ENCODE data around the gene FTO.

The FTO gene

DNA sequence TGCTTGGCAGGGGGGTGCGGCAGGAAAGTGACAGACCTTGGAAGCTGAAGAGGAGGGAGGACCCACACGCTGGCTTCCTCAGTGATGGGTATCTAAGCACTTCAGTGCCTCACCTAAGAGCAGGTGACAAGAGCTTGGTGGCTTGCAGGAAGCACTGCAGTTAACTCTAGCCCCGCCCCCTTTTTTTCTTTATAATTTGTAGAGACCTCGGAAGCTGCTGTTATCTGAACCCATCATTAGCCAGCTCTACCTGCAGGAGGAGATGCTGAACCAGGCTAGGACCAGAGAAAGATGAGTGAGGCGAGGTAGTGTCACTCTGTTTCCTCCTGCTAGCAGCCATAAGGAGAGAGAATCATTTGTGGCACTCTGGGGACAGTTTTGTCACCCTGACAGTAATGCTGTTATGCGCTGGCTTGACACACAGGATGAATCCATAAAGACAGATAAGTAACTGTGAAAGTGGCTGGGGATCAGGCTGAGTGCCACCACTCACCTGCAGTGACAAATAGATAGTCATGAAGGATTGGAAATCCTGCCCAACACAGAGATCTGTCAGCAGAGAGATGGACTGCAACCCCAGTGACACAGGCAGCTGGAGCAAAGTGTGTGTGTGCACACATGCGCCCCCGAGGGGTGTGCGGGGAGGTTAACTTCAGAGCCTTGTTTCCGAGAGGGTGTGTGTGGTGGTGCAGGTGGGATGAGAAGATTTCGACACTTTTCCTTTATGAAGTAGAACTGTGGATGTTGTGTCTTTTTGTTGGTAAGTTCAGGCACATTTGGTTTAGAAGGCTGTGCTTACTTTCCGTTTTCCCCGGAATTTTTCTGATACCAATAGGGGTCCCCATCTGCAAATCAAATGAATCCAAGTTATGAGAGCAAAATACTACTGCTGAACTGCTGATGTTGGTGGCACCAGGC, 358.7 kb downstream of the FTO start:
- no peak for DNase-seq

DNA sequence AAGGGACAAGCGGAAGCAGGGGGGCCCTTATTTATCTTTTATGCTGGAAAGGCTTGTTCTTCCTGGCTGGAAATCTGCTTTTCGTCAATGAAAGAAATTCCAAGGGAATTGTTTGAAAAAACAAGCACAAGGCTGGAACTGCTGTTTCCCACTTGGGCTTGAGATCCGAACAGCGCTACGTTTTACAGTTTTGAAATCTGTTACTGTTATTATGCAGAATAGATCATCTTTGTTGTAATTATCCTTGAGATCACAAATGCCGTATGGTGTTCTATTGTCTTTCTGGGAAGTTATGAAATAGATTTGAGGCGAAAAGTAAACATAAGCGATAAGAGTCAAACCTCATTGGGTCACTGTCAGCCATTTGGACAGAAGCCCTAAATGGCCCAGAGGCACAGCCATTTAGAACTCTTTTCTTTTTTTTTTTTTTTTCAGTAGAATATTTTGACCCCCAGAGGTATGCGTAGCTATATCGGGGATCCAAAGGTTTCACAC, 359.4 kb downstream of the FTO start:
- no peak for DNase-seq

DNA sequence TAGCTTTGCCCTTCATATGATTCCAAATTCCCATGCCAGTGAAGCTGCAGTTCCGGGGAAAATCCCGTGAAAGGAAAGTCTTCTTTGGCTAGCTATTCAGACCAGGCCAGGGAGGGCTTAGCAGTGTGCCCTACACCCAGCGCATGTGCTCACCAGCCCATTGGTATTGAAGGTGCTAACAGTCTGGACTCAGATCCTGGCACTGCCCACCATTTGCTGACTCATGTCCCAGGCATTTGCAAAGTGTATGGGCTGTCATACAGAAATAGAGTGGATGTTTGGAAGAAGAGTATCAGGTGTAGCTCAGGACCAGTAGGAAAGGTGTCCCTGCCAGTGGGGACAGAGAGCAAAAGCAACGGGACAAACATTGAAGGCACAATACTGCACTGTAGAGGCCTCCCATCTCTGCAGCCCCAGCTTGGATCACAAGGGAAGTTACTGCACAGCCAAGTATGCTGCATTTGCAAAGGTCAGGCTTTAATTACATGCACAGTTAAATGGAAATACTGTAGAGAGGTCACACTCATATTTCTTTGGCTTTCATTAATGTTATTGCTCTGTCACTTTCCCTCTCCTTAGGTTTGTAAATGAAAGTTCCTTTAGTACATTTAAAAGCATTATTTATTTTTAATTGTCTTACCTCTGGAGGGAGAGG, 362.6 kb downstream of the FTO start:
- DNase-seq, result no peak

DNA sequence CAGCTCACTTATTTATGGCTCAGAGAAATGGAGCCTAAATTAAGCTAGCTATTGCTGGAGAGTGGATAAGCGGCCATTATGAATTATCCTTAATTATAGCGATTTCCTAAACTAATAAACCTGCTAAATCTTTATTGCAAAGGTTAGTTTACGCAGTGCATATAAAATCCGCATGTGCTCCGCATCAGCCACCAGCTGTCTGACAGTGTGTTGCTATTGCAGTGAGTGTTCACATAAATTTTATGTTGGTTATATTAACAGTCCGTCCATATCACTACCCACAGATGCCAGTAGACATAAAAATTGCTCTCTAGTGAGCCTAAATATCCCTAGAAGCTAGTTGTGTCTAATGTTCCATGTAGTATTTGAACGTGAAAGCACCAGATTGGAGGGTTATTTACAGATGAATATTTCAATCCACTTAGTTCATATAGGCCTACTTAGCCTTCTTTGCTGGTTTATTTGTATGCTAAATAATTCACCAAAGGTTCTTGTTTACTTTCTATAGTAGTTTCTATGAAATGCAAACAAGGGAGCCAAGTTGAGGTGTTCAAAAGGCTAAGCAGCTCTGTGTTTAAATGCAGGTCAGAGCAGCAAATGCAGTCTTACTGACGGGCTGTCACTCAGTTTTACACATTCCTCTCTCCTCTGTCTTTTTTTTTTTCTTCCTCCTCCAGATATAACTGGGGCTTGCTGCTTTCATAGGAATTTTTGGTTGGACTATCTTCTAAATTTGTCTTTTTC, 363.5 kb downstream of the FTO start:
- DNase-seq, result no peak

DNA sequence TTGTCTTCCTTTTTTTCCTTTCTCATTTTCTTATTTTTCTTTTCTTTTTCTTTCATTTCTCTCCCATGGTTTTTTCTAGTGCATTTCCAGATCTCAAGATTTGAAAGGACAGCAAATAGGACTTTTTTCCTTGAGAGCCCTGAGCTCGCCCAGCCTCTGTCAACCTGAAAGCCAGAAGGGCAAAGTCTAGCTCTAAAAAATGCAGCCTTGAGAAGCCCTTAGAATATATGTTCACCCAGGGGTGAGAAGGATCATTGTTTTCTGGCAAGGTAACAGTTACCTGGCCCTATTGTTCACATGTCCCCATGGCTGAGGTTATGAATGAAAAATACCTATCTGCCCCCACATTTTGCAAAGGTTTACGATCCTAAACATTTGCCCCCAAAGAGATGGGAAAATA, 364.3 kb downstream of the FTO start:
- no peak for DNase-seq

DNA sequence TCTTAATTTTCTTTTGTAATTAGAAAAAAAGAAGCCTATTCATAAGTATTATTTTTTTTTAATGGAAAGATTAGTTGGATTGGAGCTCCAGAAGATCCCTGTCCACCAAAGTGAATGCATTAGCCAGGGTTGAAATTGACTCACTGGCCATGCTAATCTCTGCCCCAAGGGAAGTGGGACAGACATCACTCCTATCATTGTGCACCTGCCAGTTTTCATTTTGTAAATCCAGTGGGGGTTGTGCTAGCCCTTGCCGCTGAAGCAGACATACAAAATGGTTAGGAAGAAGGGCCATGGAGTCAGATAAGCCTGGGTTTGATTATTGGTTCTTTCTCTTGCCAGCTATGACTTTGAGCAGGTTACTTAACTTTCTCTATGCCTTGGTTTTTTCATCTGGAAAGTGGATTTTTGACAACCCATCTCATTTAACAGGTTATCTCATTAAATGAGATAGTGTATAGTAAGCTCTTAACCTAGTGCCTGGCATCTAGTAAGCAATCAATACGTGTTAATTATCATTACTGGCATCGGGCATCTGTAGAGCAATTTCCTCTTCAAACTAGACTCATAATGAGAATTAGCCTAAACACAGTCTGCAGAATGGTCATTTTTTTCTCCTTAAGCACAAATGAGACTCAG, 365.8 kb downstream of the FTO start:
- no peak for DNase-seq

DNA sequence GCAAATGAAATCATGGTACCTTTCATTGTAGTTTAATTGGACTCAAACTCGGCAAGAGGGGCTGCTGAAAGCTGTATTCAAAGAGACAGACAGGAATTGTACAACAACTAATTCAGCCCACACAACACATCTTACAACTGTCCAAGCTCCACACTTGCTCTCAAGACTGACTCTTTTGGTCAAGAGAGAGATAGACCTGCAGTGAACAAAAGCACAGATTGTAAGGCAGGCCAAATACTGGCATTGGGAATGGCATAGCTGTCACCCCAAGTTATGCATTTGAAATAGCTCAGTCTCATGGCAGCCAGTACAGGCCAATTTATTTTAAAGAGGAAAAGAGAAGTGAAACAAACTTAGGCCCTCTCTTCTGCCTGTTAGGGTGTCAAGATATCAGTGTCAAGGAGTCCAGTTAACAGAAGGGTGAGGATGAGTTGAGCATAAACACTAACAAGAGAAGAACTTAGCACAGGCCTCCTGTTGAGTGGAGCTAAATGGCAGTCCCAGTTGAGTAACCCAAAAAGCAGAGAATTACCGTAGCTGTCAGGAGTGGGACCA, 366.9 kb downstream of the FTO start:
- DNase-seq, result no peak

DNA sequence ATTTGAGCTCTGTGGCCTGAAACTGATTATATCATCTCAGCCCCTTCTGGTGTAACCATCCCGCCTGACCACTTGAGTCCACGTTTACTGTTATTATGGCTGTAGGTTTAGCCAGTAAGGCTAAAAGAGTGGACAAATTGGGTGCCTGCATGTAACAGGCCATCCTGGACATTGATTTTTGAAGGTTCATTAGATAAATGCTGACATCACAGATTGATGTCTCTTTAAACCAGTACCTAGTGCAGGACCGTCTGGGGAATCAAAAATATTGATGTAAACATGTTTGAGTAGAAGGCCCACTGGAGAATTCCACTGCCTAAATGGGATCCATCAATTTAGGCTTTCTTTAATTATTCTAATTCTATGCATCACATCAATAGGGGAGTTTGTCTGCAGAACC, 367.6 kb downstream of the FTO start:
- no peak for DNase-seq

DNA sequence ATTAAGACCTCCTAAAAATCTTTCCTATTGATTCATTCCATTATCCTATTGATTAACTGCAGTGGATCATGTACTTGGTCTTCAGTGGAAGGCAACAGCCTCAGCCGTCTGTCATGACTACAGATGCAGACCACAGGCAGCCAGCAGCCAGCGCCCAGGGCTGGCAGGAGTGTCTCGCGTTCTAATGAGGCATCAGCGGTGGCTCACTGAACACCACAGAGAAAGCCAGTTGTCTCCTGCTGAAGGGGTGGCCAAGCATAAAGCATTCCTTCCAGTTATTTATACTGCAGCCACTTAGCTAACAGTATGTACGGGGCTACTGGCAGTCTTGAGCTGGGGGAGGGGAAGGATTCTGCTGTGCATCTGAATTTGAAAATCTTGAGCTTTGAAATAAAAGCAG, 368.3 kb downstream of the FTO start:
- no peak for DNase-seq

DNA sequence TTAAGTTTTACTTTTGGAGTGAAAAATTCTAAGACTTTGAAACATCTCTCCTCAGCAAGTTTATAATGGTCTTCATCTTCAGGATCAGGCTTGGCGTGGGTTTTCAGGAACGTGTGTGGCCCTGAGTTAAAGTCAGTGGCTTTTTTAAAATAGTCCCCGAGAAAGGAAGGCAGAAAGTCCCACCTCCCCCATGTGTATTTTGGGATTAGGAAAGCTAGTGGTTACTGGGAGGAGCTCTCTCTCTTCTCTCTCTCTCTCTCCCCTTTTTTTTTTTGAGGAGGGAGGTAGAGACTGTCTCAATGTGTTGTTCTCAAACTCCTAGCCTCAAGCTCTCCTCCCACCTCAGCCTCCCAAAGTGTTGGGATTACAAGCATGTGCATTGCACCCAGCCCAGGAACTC, 369.4 kb downstream of the FTO start:
- DNase-seq, result no peak

DNA sequence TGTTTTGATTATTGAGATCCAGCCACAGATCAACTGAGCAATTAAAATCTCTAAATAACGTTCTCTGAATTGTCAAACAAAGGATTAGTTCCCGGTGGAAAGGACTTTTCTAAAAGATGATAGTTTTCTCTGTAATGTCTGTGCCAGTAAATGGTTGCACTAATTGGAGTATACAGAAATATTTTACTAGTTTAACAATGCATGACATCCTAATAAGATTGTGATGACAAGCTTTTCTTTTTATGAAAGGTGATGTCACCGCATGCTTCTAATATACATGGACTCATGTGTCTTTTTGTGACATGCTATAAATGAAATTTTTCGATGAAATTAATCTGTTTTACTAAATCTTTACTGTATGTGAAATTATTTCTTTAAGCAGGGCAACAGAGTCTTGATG, 371.5 kb downstream of the FTO start:
- no peak for DNase-seq

DNA sequence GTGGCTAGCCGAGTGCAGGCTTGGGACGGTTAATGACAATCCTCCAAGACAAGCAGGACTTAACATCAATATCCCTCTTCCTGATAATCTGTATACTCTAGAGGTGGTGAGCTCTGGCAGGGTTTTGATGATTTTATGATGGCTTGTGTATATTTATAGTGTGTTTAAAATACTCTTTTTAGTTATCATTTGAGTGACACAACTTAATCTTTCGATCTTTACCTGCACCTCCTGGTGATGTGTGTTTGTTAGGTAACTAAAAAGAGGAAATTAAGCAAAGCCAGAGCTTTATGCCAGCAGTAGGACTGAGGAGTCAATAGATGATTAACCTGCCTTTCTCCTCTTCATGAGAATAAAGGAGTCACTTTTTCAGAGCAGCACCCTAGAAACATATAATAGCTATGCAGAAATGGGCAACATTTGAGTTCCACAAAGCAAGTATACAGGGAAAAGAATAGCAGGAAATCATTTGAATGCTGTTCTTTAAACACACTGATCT, 372.1 kb downstream of the FTO start:
- no peak for DNase-seq

DNA sequence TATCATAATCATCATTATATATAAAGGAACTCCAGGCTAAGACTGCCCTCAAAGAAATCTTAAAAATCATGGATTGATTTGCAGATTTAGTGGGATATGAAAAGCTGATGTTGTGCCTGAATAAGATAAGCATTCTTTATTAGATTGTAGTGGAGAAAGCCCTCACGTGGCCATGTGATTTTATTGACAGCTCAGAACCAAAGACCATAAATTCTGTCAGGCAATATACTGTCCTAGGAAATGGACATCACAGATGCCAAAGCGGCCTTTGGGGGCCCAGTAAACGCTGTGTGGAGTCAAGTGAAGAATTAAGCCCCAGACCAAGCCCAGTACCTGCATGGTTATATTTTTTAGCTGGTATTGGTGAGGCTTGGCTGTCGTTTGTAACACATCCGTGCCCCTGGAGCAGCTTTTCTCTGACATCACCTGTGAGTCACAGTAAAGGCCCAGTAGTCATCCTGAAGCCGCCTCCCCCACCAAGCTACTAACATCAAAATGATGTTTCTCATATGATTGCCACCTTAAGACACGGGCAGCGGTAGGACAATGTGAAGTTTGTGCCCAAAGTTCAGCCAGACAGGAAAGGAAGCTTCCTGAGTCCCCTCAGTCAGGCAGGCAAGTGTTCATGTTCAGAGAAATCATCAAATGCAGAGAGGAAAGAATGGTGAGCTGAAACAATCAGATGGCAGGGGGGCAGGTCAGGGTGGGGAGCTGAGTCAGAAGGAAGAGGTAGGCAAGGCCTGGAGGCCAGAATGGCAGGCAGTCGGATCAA, 373.3 kb downstream of the FTO start:
- no peak for DNase-seq

DNA sequence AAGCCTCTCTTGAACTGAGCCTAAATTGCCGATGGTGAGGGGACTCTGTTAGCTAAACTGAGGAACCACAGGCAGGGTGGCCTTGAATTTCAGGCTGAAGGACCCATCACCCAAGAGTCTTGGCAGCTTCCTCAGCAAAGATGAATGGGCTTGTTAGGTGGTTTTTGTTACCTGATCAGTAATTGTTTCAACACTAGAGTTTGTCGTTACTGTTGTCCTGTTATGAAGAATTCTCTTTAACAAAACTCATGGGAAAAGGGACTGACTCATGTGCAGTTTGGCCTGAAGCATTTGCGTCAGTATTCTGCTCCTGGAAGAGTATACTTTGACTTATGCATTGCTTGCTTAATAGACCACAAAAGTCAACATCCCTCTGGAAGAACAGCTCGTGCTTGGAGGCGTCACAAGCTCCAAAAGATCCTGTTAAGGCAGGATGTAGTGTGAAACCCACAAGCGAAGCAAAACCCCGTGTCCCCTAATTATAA, 376.6 kb downstream of the FTO start:
- DNase-seq, result no peak

DNA sequence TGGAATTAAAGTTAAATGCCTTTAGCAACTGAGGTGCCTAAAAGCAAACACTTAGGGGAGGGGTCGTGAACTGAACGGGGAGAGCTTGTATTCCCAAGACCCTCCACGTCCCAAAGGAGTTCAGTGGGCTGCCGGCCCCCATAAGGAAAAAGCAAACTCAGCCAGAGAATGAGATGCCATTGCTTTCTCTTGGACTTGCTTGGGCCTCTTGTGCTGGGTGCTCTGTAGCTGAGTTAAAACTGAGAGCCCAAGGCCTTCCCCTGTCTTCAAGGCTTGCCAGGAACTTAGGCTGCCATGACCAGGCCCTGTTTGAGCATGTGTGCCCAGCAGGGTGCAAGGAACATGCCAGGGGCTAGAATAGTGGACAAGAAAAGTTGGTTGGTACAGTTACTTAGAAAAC, 382.8 kb downstream of the FTO start:
- no peak for DNase-seq

DNA sequence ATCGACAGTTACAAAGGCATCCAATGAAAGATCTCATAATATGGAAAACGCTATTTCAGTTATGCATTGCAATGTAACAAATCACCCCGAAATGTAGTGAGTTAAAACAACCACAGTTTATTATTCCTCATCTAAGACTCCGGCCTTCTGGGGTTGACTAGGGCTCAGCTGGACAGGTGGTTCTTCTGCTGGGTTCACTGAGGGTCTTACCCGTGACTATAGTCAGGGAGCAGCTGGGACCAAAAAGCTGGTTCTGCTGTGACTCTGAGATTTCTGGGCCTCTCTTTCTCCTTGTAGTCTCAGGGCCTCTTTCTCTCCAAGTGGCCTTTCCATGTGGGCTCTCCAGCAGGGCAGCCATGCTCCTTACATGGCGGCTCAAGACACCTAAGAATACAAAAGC, 386.6 kb downstream of the FTO start:
- no peak for DNase-seq

DNA sequence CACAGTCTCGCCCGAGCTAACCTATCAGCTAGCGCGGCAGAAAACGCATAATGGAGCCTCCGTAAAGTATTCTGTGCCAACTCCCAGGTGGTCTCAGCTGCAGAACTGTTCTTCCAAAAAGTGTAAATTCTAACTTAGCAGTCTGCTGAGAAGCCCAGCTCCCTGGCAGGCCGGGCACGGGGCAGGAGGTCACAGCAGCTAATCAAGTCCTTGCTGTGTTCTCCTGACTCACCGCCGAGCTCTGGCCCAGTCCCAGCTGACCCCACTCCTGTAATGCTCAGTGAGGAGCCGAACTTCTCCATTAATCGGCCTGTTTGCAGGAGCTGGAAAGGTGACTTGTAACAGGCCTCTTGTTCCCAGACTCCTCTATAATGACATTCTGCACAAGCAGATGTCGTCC, 389.3 kb downstream of the FTO start:
- DNase-seq, result no peak

DNA sequence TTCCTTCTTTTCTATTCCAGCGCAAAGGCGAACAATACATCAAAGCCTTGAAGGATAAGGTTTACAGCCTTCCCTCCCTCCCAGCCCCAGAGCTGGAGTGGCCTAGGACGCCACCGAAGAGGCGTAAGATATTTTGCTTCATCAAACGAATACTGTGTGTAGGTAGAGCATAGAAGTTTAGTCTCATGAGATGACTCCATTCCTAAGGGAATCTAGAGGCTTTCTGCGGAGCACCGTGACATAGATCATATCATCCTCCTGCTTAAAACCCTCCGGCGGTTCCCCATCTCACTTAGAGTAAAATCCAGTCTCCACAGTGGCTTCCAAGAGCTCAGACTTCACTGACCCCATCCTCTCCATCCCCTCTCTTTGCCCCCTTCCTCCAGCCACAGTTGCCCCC, 390.7 kb downstream of the FTO start:
- no peak for DNase-seq

DNA sequence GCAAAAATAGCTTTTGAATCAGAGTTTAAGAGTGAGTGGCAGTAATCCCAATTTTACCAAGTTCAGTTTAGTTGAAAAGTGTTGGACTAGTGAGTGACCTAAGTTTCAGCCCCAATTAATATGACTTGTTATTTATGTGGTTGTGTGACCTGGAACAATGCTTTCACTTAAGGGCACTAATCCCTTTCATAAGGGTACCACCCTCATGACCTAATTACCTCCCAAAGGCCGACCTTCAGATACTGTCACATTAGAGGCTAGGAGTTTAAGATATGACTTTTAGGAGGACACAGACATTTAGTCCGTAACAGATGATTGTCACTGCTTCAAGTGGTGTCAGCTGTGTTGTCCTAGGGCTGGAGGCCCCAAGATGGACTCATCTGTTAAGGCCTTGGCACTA, 392.7 kb downstream of the FTO start:
- no peak for DNase-seq

DNA sequence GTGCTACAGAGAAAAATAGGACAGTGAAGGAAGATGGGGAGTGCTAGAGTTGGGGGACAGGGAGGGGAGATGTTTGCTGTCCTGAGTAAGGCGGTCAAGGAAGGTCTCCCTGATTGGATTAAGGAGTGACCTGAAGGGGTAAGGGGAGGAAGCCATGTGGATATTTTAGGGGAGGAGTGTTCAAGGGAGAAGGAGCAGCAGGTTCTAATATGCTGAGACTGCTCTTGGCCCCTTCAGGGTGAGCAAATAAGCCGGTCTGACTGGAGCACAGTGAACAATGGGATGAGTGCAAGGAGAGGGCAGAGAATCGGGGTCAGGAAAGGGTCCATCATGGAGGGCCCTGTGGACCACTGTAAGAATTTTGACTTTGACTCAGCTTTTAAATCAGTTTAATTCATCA, 393.8 kb downstream of the FTO start:
- DNase-seq, result no peak

DNA sequence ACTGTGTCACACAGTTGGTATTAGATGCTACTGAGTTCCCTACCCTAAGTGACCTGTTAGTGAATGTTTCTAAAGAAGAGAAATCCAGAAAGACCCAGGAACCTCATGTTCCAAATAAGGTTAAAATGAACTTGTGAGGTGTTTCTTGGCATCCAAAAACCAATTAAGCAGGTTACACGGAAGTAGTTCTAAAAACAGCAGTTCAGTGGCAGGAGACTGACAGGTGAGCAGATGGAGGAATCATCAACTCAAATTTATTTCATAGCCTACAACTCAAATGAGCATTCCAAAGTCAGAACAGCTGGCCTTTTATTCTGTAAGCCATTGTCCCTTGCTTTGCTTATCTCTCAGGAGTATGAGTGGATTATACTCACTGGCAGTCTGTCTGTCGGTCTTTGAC, 394.3 kb downstream of the FTO start:
- no peak for DNase-seq

DNA sequence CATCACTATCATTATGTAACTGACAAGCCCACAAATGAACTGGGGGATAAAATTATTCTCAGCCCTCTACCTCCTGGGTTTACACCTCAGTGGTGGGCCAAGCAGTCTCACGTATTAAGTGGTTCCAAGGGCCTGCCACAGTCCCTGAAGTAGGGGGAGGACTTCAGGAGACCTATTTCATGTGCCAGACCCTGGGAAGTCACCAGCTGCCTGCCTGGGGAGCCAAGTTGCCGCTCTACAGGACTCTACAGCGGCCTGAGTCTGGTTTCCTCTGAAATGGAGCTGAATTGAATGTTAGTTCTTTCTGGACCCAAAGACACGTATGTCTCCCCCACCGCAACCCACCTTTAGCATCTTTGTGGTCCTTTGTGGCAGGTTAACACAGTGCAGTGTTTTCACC, 395.7 kb downstream of the FTO start:
- DNase-seq, result no peak

Measured in cerebellar nuclear complex (tissue), 1 donor.